DMS79 (cell line): ENCODE results near the gene COG6.

Experiments used
- DNase-seq: peaks from one replicate; lab custom pipeline; 2025; lab: John Stamatoyannopoulos, UW

Gene COG6

GRCh38 chr13:39655569-39656324 lies at the start of gene COG6:
Gene COG6 (plus strand): TSS chr13:39655662. CDS start chr13:39655727, 65 bp downstream.
- DNase-seq = peak; percentile 57

GRCh38 chr13:39605677-39606320 lies 49.7 kb upstream of the COG6 start:
- no peak for DNase-seq

- DNase-seq = no peak
Observed at GRCh38 chr13:39607876-39608275, 47.6 kb upstream of the COG6 start.

GRCh38 chr13:39612023-39612637 lies 43.3 kb upstream of the COG6 start:
- DNase-seq = peak; percentile 15

- DNase-seq = no peak
Observed at GRCh38 chr13:39616087-39616694, 39.3 kb upstream of the COG6 start.

GRCh38 chr13:39618561-39618960 lies 36.9 kb upstream of the COG6 start:
- no peak for DNase-seq

GRCh38 chr13:39623466-39623865 lies 32.0 kb upstream of the COG6 start:
- no peak for DNase-seq

GRCh38 chr13:39631307-39631706 lies 24.2 kb upstream of the COG6 start:
- no peak for DNase-seq

- no peak for DNase-seq
Observed at GRCh38 chr13:39632994-39633393, 22.5 kb upstream of the COG6 start.

GRCh38 chr13:39635564-39635963 lies 19.9 kb upstream of the COG6 start:
- no peak for DNase-seq

- no peak for DNase-seq
Observed at GRCh38 chr13:39637890-39638289, 17.6 kb upstream of the COG6 start.

GRCh38 chr13:39641645-39642044 lies 13.8 kb upstream of the COG6 start:
- no peak for DNase-seq

- DNase-seq = no peak
Observed at GRCh38 chr13:39646122-39646521, 9.3 kb upstream of the COG6 start.

GRCh38 chr13:39655041-39655568 lies 357 bp upstream of the COG6 start:
- no peak for DNase-seq

- DNase-seq = no peak
Observed at GRCh38 chr13:39656325-39656677, 839 bp downstream of the COG6 start.

GRCh38 chr13:39663508-39663907 lies 8.0 kb downstream of the COG6 start:
- no peak for DNase-seq

- no peak for DNase-seq
Observed at GRCh38 chr13:39663958-39664357, 8.5 kb downstream of the COG6 start.

- DNase-seq = no peak
Observed at GRCh38 chr13:39665763-39666162, 10.3 kb downstream of the COG6 start.

GRCh38 chr13:39670445-39670844 lies 15.0 kb downstream of the COG6 start:
- no peak for DNase-seq

- DNase-seq = no peak
Observed at GRCh38 chr13:39672378-39673132, 17.1 kb downstream of the COG6 start.

GRCh38 chr13:39675904-39676303 lies 20.4 kb downstream of the COG6 start:
- no peak for DNase-seq

GRCh38 chr13:39676315-39676876 lies 20.9 kb downstream of the COG6 start:
- DNase-seq = peak; percentile 5
